Trophoblast cell (in vitro differentiated cells and primary cell): Measurements from ENCODE around the gene ACAD10.
A peak's percentile ranks its signal among the peaks of the same experiment; 100 is the strongest.

Experiments used
- DNase-seq, 2 donors: peaks; one replicate each; pipeline ENCODE4 v3.0.0-alpha.2; 2016
- H2AFZ ChIP-seq: 2 replicates; pipeline ENCODE4 v1.6.1; 2013; ENCODE audit warnings: low read length, moderate library complexity, mild to moderate bottlenecking; ENCODE audit not compliant: insufficient read depth, poor library complexity
- H2AK5ac ChIP-seq: 2 replicates; pipeline ENCODE4 v1.6.1; 2013; ENCODE audit warnings: mild to moderate bottlenecking, low read length
- H2BK120ac ChIP-seq: 2 replicates; pipeline ENCODE4 v1.6.1; 2013; ENCODE audit warnings: low read length, mild to moderate bottlenecking, moderate library complexity; ENCODE audit not compliant: insufficient read depth, poor library complexity
- H2BK12ac ChIP-seq: 2 replicates; pipeline ENCODE4 v1.6.1; 2013; ENCODE audit warnings: mild to moderate bottlenecking, low read length, moderate library complexity
- H2BK5ac ChIP-seq: 2 replicates; pipeline ENCODE4 v1.6.1; 2013; ENCODE audit warnings: low read length, low read depth, moderate library complexity, mild to moderate bottlenecking; ENCODE audit not compliant: poor library complexity
- H3K14ac ChIP-seq: 2 replicates; pipeline ENCODE4 v1.6.1; 2013; ENCODE audit warnings: mild to moderate bottlenecking, low read length
- H3K18ac ChIP-seq: 2 replicates; pipeline ENCODE4 v1.6.1; 2013; ENCODE audit warnings: mild to moderate bottlenecking, low read length
- H3K23ac ChIP-seq: 2 replicates; pipeline ENCODE4 v1.6.1; 2013; ENCODE audit warnings: low read length
- H3K27ac ChIP-seq: 2 replicates; pipeline ENCODE4 v1.5.1; 2013; ENCODE audit warnings: low read depth, mild to moderate bottlenecking, inconsistent platforms, low read length, moderate library complexity
- H3K27me3 ChIP-seq: 2 replicates; pipeline ENCODE4 v1.6.1; 2013; ENCODE audit warnings: inconsistent platforms, mild to moderate bottlenecking, low read length, moderate library complexity; ENCODE audit not compliant: insufficient read depth
- H3K36me3 ChIP-seq, 2 experiments: 1 replicate in 1 of 2; 2 replicates in 1 of 2; pipeline ENCODE4 v1.6.1; 2013; ENCODE audit warnings: low read length in 2 of 2, mild to moderate bottlenecking in 2 of 2, moderate library complexity in 1 of 2; ENCODE audit not compliant: insufficient read depth in 2 of 2, control insufficient read depth in 1 of 2
- H3K4ac ChIP-seq: 2 replicates; pipeline ENCODE4 v1.6.1; 2013; ENCODE audit warnings: low read depth, mild to moderate bottlenecking, low read length, moderate library complexity
- H3K4me1 ChIP-seq, 2 experiments: 1 replicate in 1 of 2; 2 replicates in 1 of 2; pipeline ENCODE4 v1.6.1; 2013; ENCODE audit warnings: low read length in 2 of 2, mild to moderate bottlenecking in 2 of 2, moderate library complexity in 1 of 2; ENCODE audit not compliant: insufficient read depth in 2 of 2, control insufficient read depth in 1 of 2
- H3K4me2 ChIP-seq: 2 replicates; pipeline ENCODE4 v1.6.1; 2013; ENCODE audit warnings: inconsistent platforms, mild to moderate bottlenecking, low read length, moderate library complexity
- H3K4me3 ChIP-seq: 2 replicates; pipeline ENCODE4 v1.5.1; 2013; ENCODE audit warnings: mild to moderate bottlenecking, low read depth, low read length, inconsistent platforms
- H3K79me1 ChIP-seq: one replicate; pipeline ENCODE4 v1.6.1; 2013; ENCODE audit warnings: low read length
- H3K79me2 ChIP-seq: 2 replicates; pipeline ENCODE4 v1.6.1; 2013; ENCODE audit warnings: low read length, mild to moderate bottlenecking; ENCODE audit not compliant: control insufficient read depth, insufficient read depth, poor library complexity
- H3K9ac ChIP-seq: 2 replicates; pipeline ENCODE4 v1.6.1; 2013; ENCODE audit warnings: mild to moderate bottlenecking, low read length
- H3K9me3 ChIP-seq: 2 replicates; pipeline ENCODE4 v1.6.1; 2013; ENCODE audit warnings: low read depth, mild to moderate bottlenecking, control low read depth, inconsistent platforms, low read length; ENCODE audit not compliant: insufficient read depth
- H4K12ac ChIP-seq: 2 replicates; pipeline ENCODE4 v1.6.1; 2013; ENCODE audit warnings: low read depth, mild to moderate bottlenecking, low read length, moderate library complexity
- H4K8ac ChIP-seq: 2 replicates; pipeline ENCODE4 v1.6.1; 2013; ENCODE audit warnings: low read depth, mild to moderate bottlenecking, low read length, moderate library complexity
- H4K91ac ChIP-seq: one replicate; pipeline ENCODE4 v1.6.1; 2013; ENCODE audit warnings: low read depth, mild to moderate bottlenecking, low read length, moderate library complexity
- WGBS: extraction: QIAGEN DNeasy Blood & Tissue Kit; methylation state at CpG from one replicate; pipeline ENCODE4 v1.1.7; 2013; ENCODE audit warnings: missing lambda C conversion rate; ENCODE audit not compliant: insufficient read length, insufficient coverage; ENCODE audit errors: extremely low coverage; 5-methylcytosine and 5-hydroxymethylcytosine counted together

Gene ACAD10

GRCh38 chr12:111780615-111781014, 94.8 kb downstream of the ACAD10 start:
- peaks cover 8% of the 10 kb centered on the region for H3K79me1 ChIP-seq
- WGBS, result no CpG with 5 or more reads among the region's 5 CpGs

GRCh38 chr12:111781085-111781658, 95.3 kb downstream of the ACAD10 start:
- peaks cover 41 to 44% of the 10 kb centered on the region in 2 experiments for H3K36me3 ChIP-seq
- no peak overlapping the region for H2AK5ac ChIP-seq
- H3K27me3 ChIP-seq, result no peaks in the 10 kb centered on the region
- H4K8ac ChIP-seq, result no peak overlapping the region
- no peak overlapping the region for H4K12ac ChIP-seq
- H3K27ac ChIP-seq, result no peak overlapping the region
- H3K9ac ChIP-seq, result no peak overlapping the region
- H3K79me1 ChIP-seq, result peaks cover 2% of the 10 kb centered on the region
- WGBS, result no CpG with 5 or more reads among the region's 2 CpGs
- no peak overlapping the region for H3K4ac ChIP-seq
- no peak overlapping the region for H4K91ac ChIP-seq
- no peak for DNase-seq
- H2BK12ac ChIP-seq, result no peak overlapping the region
- H2BK120ac ChIP-seq, result no peak overlapping the region
- H3K23ac ChIP-seq, result no peak overlapping the region
- H3K4me3 ChIP-seq, result no peak overlapping the region
- H2AFZ ChIP-seq, result no peak overlapping the region
- no peak overlapping the region for H3K18ac ChIP-seq
- peaks cover 3% of the 10 kb centered on the region for H3K9me3 ChIP-seq
- H3K4me2 ChIP-seq, result no peak overlapping the region
- no peak overlapping the region for H3K14ac ChIP-seq
- H2BK5ac ChIP-seq, result no peak overlapping the region
- no peaks in the 10 kb centered on the region for H3K79me2 ChIP-seq
- peaks cover 2 to 5% of the 10 kb centered on the region in 2 experiments for H3K4me1 ChIP-seq

More at GRCh38 chr12:111780615-111781014, 94.8 kb downstream of the ACAD10 start:
- H3K18ac ChIP-seq, result no peak overlapping the region
- DNase-seq, result peak in 1 of 2 donors; percentile 21
- H4K12ac ChIP-seq, result no peak overlapping the region
- H3K79me2 ChIP-seq, result no peaks in the 10 kb centered on the region
- H2BK5ac ChIP-seq, result no peak overlapping the region
- no peak overlapping the region for H3K9ac ChIP-seq
- peaks cover 8 to 10% of the 10 kb centered on the region in 2 experiments for H3K4me1 ChIP-seq
- no peak overlapping the region for H4K8ac ChIP-seq
- no peaks in the 10 kb centered on the region for H3K27me3 ChIP-seq
- H2AK5ac ChIP-seq, result no peak overlapping the region
- peaks cover 41 to 44% of the 10 kb centered on the region in 2 experiments for H3K36me3 ChIP-seq
- no peak overlapping the region for H3K23ac ChIP-seq
- no peak overlapping the region for H3K4ac ChIP-seq
- H3K14ac ChIP-seq, result no peak overlapping the region
- no peak overlapping the region for H2BK12ac ChIP-seq
- no peak overlapping the region for H4K91ac ChIP-seq
- H3K9me3 ChIP-seq, result peaks cover 3% of the 10 kb centered on the region
- H3K27ac ChIP-seq, result no peak overlapping the region
- H2BK120ac ChIP-seq, result no peak overlapping the region
- H3K4me3 ChIP-seq, result no peak overlapping the region
- no peak overlapping the region for H3K4me2 ChIP-seq
- H2AFZ ChIP-seq, result no peak overlapping the region

- Histone ChIP-seq H3K9me3 (peaks cover 3% of the 10 kb centered on the region), H2AFZ (no peak overlapping the region), H3K4ac (no peak overlapping the region), H2BK12ac (no peak overlapping the region), H3K9ac (no peak overlapping the region), H3K27me3 (no peaks in the 10 kb centered on the region), H3K79me1 (no peaks in the 10 kb centered on the region), H3K36me3 (peaks cover 38 to 45% of the 10 kb centered on the region in 2 experiments), H3K4me2 (no peak overlapping the region), H2BK5ac (no peak overlapping the region), H4K8ac (no peak overlapping the region), H3K4me1 (no peaks in the 10 kb centered on the region), H3K23ac (no peak overlapping the region), H3K18ac (no peak overlapping the region), H3K4me3 (no peak overlapping the region), H4K12ac (no peak overlapping the region), H3K79me2 (no peaks in the 10 kb centered on the region), H2BK120ac (no peak overlapping the region), H2AK5ac (no peak overlapping the region), H3K27ac (no peak overlapping the region), H3K14ac (no peak overlapping the region), H4K91ac (no peak overlapping the region)
- WGBS, result no CpG with 5 or more reads among the region's 17 CpGs
- DNase-seq, result no peak
Observed at GRCh38 chr12:111783046-111783445, 97.2 kb downstream of the ACAD10 start.

GRCh38 chr12:111784953-111785352, 99.1 kb downstream of the ACAD10 start:
- no peak overlapping the region for H3K4me3 ChIP-seq

More at GRCh38 chr12:111784953-111785352, 99.1 kb downstream of the ACAD10 start:
- no CpG with 5 or more reads among the region's 4 CpGs for WGBS
- Histone ChIP-seq H4K8ac (no peak overlapping the region), H3K27ac (no peak overlapping the region), H3K23ac (no peak overlapping the region), H4K91ac (no peak overlapping the region), H3K4ac (no peak overlapping the region), H2BK5ac (no peak overlapping the region), H3K36me3 (peaks cover 43 to 50% of the 10 kb centered on the region in 2 experiments), H3K18ac (no peak overlapping the region), H3K14ac (no peak overlapping the region), H3K79me1 (no peaks in the 10 kb centered on the region), H3K79me2 (no peaks in the 10 kb centered on the region), H3K9me3 (peaks cover 3% of the 10 kb centered on the region), H2BK12ac (no peak overlapping the region), H2BK120ac (no peak overlapping the region), H2AK5ac (no peak overlapping the region), H4K12ac (no peak overlapping the region), H3K4me1 (no peaks in the 10 kb centered on the region), H3K4me2 (no peak overlapping the region), H3K27me3 (no peaks in the 10 kb centered on the region), H2AFZ (no peak overlapping the region), H3K9ac (no peak overlapping the region)
- no peak for DNase-seq
